AG04450 (cell line): Measurements from ENCODE around the gene OR2AE1. TPM values are rescaled to one million over a fixed set of nuclear protein-coding genes. Genes with fewer than 3 reads are reported as not detected.
"Not testable (repeated sequence)": the region's sequence is repeated elsewhere in the genome, so short reads cannot be mapped to it uniquely, and the experiment has no call there.

Experiments used
- CTCF ChIA-PET: fragments of 300-600, 350-600 bp; formaldehyde crosslinking; extraction: SDS; loops from one replicate; lab custom pipeline; 2022; ENCODE audit warnings: antibody characterized with exemption, inconsistent platforms; lab: Charles Lee
- POLR2A ChIA-PET: fragments of 350-600 bp; formaldehyde crosslinking; extraction: SDS; loops from one replicate; lab custom pipeline; 2021; ENCODE audit warnings: antibody characterized with exemption, inconsistent platforms; lab: Yijun Ruan, JAX
- DNase-seq: peaks from one replicate; pipeline ENCODE4 v3.0.0-alpha.2; 2011; ENCODE audit warnings: low read depth, low spot score
- H3K27ac ChIP-seq: one replicate; pipeline ENCODE4 v1.5.1; 2012; ENCODE audit warnings: low read depth, low read length, control low read depth
- H3K27me3 ChIP-seq: one replicate; pipeline ENCODE4 v1.6.0; 2012; ENCODE audit warnings: low read length; ENCODE audit not compliant: control insufficient read depth, insufficient read depth
- H3K4me3 ChIP-seq: 2 replicates; pipeline ENCODE4 v1.5.1; 2011; ENCODE audit warnings: mild to moderate bottlenecking, low read depth, low read length, control low read depth
- H3K9me3 ChIP-seq: 2 replicates; pipeline ENCODE4 v1.5.1; 2012; ENCODE audit warnings: low read length; ENCODE audit not compliant: control insufficient read depth, insufficient read depth
- polyA plus RNA-seq: library from polyadenylated mRNA; depleted of rRNA; stranded (reverse); fragments of >200 nt; gene quantifications from 2 replicates; pipeline ENCODE4 v1.2.3, GENCODE V29; 2011
- TF ChIP-seq, protein P1 (sequence below): IDR thresholded peaks from 2 replicates; pipeline ENCODE4 v1.5.1; 2011; ENCODE audit warnings: low read depth, low read length, control low read depth, inconsistent platforms

OR2AE1 gene
- polyA plus RNA-seq, 1 experiment: not detected

DNA sequence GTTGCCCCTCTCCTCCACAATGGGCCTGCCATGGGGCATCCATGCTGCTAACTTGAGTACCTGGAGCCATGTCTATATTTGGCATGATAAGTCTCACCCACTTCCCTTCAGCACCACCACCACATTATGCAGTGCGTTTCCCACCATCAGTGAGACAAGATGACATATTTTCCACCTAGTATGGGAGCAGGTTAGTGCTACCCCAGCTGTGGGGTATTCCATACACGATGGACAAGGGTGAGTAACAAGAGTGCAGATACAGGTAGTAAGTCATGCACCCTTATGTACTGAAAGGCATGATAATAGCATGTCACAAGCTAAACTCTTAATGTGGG, 21.2 kb upstream of the OR2AE1 start:
- Histone ChIP-seq H3K27me3 (no peaks in the 10 kb centered on the region), H3K4me3 (no peak overlapping the region), H3K27ac (no peak overlapping the region), H3K9me3 (no peaks in the 10 kb centered on the region)
- ChIA-PET CTCF (no interaction called here), POLR2A (no interaction called here)
- TF ChIP-seq, protein P1, sequence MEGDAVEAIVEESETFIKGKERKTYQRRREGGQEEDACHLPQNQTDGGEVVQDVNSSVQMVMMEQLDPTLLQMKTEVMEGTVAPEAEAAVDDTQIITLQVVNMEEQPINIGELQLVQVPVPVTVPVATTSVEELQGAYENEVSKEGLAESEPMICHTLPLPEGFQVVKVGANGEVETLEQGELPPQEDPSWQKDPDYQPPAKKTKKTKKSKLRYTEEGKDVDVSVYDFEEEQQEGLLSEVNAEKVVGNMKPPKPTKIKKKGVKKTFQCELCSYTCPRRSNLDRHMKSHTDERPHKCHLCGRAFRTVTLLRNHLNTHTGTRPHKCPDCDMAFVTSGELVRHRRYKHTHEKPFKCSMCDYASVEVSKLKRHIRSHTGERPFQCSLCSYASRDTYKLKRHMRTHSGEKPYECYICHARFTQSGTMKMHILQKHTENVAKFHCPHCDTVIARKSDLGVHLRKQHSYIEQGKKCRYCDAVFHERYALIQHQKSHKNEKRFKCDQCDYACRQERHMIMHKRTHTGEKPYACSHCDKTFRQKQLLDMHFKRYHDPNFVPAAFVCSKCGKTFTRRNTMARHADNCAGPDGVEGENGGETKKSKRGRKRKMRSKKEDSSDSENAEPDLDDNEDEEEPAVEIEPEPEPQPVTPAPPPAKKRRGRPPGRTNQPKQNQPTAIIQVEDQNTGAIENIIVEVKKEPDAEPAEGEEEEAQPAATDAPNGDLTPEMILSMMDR: no peak
- DNase-seq: no peak

DNA sequence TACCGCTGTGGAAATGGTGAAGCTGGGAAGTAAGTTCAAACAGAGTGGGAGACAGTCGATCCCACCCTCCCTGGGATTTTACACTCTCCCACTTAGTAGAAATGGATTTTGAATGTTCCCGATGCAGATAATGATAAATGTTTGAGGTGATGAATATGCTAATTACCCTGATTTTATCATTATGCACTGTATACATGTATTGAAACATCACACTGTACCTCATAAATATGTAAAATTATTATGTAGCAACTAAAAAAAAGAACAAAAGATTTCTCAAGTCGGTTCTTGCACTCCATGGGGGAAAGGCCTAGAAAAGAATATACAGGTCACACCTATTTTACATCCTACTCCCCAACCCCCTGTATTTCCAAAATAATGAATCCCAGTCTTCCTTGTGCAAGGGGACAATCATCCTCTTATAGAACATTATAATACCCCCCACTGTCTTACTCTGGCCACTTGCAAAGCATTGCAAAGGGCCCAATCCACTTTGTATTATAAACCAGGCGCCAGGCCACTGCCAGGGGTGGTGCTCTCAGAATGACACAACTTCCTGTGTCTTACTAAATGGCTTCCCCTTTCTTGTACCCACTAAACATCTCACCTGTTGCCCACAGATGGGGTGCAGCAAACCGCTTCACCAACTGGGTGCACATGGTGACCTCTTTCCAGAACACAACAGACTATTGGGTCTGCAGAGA, 20.6 kb upstream of the OR2AE1 start:
- TF ChIP-seq, protein P1: no peak
- DNase-seq: no peak
- Histone ChIP-seq H3K4me3 (no peak overlapping the region), H3K9me3 (no peaks in the 10 kb centered on the region), H3K27ac (no peak overlapping the region), H3K27me3 (no peaks in the 10 kb centered on the region)
- POLR2A ChIA-PET: no interaction called here
- CTCF ChIA-PET: no interaction called here

GRCh38 chr7:99894738-99895137, 17.9 kb upstream of the OR2AE1 start:
- CTCF ChIA-PET: interaction anchor here (0.7 kb wide), 1 partner anchor 1053 kb away, joined by 5 read pairs; no protein-coding TSS in a partner anchor
- POLR2A ChIA-PET: no interaction called here
- Histone ChIP-seq H3K4me3 (no peak overlapping the region), H3K27me3 (no peaks in the 10 kb centered on the region), H3K27ac (no peak overlapping the region), H3K9me3 (no peaks in the 10 kb centered on the region)
- TF ChIP-seq, protein P1: no peak
- DNase-seq: no peak

- H3K9me3 ChIP-seq: no peaks in the 10 kb centered on the region; the same call in 1 of the 2 replicates
- DNase-seq: no peak
- TF ChIP-seq, protein P1: no peak
- no peak overlapping the region for H3K4me3 ChIP-seq
- no peaks in the 10 kb centered on the region for H3K27me3 ChIP-seq
- POLR2A ChIA-PET: no interaction called here
- no peak overlapping the region for H3K27ac ChIP-seq
- CTCF ChIA-PET: interaction anchor here (0.7 kb wide), 1 partner anchor 1052 kb away, joined by 3 read pairs; no protein-coding TSS in a partner anchor
Observed at GRCh38 chr7:99893280-99893679, 16.4 kb upstream of the OR2AE1 start.

- CTCF ChIA-PET, H3K27ac ChIP-seq, H3K4me3 ChIP-seq, H3K27me3 ChIP-seq, POLR2A ChIA-PET, DNase-seq, H3K9me3 ChIP-seq: not testable (repeated sequence)
Observed at GRCh38 chr7:99890348-99890747, 13.5 kb upstream of the OR2AE1 start.

DNA sequence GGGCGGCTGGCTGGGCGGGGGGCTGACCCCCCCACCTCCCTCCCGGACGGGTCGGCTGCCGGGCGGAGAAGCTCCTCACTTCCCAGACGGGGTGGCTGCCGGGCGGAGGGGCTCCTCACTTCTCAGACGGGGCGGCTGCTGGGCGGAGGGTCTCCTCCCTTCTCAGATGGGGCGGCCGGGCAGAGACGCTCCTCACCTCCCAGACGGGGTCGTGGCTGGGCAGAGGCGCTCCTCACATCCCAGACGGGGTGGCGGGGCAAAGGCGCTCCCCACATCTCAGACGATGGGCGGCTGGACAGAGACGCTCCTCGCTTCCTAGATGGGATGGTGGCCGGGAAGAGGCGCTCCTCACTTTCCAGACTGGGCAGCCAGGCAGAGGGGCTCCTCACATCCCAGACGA, 11.5 kb upstream of the OR2AE1 start:
- CTCF ChIA-PET, H3K9me3 ChIP-seq, H3K27ac ChIP-seq, POLR2A ChIA-PET, H3K27me3 ChIP-seq, DNase-seq, H3K4me3 ChIP-seq: not testable (repeated sequence)
